GM19193 (cell line): ENCODE results near the gene STRIP2.
A peak's percentile ranks its signal among the peaks of the same experiment; 100 is the strongest.

ENCODE experiments used
- POLR2A ChIP-seq: IDR thresholded peaks from 4 replicates; pipeline ENCODE4 v1.6.1; 2011; ENCODE audit not compliant: insufficient read depth, insufficient read length; ENCODE audit errors: extremely low read depth

Gene STRIP2

GRCh38 chr7:129433847-129434674 lies at the start of gene STRIP2:
Gene STRIP2, plus strand, starts transcription at chr7:129434432. Its CDS starts 41 bp downstream, at chr7:129434473.
- peak; percentile 70 for TF ChIP-seq POLR2A

GRCh38 chr7:129385116-129385515 lies 49.1 kb upstream of the STRIP2 start:
- no peak for TF ChIP-seq POLR2A

- no peak for TF ChIP-seq POLR2A
Measured at GRCh38 chr7:129385598-129385997, 48.6 kb upstream of the STRIP2 start.

- no peak for TF ChIP-seq POLR2A
Measured at GRCh38 chr7:129386506-129386905, 47.7 kb upstream of the STRIP2 start.

GRCh38 chr7:129387537-129387936 lies 46.7 kb upstream of the STRIP2 start:
- no peak for TF ChIP-seq POLR2A

- no peak for TF ChIP-seq POLR2A
Measured at GRCh38 chr7:129388333-129389098, 45.7 kb upstream of the STRIP2 start.

- TF ChIP-seq POLR2A = no peak
Measured at GRCh38 chr7:129389829-129390228, 44.4 kb upstream of the STRIP2 start.

- no peak for TF ChIP-seq POLR2A
Measured at GRCh38 chr7:129390314-129390713, 43.9 kb upstream of the STRIP2 start.

- TF ChIP-seq POLR2A = no peak
Measured at GRCh38 chr7:129391546-129392171, 42.6 kb upstream of the STRIP2 start.

- no peak for TF ChIP-seq POLR2A
Measured at GRCh38 chr7:129393255-129393654, 41.0 kb upstream of the STRIP2 start.

- TF ChIP-seq POLR2A = no peak
Measured at GRCh38 chr7:129394101-129394500, 40.1 kb upstream of the STRIP2 start.

- TF ChIP-seq POLR2A = no peak
Measured at GRCh38 chr7:129394982-129395914, 39.0 kb upstream of the STRIP2 start.

GRCh38 chr7:129401228-129401966 lies 32.8 kb upstream of the STRIP2 start:
- no peak for TF ChIP-seq POLR2A

- no peak for TF ChIP-seq POLR2A
Measured at GRCh38 chr7:129401967-129402860, 32.0 kb upstream of the STRIP2 start.
